ENCODE measurements around the gene PSMA5.

The PSMA5 gene

DNA sequence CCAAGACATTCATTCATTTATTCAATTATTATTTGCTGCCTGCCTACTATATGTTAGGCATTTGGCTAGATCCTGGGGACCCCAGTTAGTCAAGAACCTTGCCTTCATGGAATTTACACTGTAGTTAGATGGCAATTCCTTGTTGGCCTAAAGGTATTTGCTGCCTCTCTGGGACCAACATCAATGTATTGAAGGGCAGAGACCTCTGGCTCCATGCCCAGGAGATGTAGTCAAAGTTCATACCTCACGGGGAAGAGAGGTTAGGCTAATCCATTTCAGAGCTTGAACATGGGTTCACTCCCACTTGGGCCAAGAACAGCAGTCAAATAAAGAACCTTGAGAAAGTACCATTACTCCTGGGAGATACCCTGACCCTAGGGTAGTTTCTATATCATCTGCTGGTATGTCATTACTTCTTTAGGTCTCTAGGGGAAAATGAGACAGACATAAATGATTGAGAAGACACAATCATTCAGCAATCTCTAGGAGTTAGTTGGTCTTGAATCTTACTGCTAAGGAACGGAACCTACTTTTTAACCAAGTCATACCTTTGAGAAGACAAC lies 60.5 kb downstream of the PSMA5 start:
- no peak for DNase-seq

DNA sequence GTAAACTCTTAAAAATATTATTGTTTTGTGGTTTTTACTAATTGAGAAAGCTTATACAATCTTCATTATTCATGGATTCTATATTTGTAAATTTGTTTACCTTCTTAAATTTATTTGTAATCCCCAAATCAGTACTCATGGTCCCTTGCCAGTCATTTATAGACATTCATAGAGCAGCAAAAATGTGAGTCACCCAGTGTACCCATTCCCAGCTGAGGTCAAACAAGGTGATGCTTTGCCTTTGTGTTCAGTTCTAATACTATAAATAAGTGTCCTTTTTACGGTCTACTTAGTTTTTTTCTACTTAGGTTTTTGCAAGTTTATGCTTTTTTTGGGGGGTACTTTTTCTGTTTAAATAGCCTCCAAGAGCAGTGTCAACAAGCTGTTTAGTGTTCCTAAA lies 64.6 kb downstream of the PSMA5 start:
- DNase-seq = no peak

DNA sequence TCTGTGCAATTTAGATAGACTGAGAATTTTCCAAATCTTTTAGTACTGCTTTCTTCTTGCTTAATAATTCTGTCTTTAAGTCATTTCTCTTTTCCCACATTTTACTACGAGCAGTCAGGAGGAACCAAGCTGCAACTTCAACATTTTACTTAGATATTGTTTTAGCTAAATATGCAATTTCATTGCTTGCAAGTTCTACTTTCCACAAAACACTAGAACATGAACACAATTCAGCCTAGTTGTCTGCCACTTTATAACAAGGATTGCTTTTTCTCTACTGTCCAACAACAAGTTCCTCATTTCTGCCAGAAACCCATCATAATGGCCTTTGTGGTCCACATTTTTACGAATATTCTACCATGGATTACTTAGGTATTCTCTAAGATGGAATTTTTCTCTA lies 65.2 kb downstream of the PSMA5 start:
- DNase-seq = no peak

DNA sequence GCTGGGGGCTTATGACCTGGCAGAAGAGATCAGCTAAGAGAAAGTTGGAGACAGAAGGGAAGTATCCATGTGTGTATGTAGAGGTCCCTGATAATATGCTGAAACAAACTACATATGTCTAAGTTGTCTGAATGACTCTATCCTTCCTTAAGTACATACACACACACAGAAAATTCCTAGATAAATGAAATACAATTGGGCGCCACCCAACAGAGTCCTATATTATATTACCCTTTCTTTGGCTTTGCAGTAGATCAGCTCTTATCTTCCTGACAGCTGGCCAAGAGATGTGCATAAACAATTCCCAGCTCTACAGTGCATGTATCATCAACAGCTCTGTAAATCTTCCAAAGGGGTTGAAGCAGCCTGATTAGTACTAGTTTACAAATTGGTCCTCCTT lies 68.6 kb downstream of the PSMA5 start:
- no peak for DNase-seq

DNA sequence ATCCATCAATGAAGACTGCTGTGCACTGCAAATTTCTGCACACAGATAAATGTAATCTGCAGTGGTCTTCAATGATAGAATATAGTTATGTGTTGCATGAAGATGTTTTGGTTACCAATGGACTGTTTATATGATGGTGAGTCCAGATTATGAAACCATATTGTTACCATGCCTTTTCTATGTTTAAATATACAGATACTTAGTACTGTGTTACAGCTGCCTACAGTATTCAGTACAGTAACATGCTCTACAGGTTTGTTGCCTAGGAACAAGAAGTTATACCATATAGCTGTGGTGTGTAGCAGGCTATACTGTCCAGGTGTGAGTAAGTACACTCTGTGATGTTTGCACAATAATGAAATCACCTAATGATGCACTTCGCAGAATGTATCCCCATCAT lies 69.3 kb downstream of the PSMA5 start:
- no peak for DNase-seq

DNA sequence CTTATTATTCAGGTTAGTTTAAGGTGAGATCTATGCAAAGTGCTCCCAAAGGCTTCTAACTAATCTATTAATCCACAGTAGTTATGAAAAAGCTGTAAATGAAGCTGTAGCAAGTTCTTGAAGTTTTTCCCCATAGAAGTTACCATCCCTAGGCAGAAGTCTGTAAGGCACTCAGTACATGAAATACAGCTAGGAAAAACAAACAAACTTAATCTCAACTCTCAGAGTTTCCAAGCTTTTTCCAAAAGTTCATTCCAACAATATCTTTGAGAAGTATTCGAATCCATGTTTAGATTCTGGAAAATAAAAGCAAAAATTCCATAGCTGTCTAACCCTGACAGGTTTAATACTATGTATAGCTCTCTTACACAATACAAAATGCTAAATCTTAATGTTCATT lies 69.7 kb downstream of the PSMA5 start:
- no peak for DNase-seq

DNA sequence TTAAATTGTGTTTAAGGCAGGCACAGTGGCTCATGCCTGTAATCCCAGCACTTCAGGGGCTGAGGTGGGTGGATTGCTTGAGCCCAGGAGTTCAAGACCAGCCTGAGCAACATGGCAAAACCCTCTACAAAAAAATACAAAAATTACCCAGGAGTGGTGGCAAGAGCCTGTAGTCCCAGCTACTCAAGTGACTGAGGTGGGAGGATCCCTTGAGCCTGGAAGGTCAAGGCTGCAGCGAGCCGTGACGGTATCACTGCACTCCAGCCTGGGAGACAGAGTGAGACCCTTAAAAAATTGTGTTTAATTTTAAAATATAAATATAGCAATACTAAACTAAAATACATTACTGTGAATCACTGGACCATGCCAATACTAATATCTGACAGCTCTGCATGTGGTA lies 71.3 kb downstream of the PSMA5 start:
- no peak for DNase-seq

DNA sequence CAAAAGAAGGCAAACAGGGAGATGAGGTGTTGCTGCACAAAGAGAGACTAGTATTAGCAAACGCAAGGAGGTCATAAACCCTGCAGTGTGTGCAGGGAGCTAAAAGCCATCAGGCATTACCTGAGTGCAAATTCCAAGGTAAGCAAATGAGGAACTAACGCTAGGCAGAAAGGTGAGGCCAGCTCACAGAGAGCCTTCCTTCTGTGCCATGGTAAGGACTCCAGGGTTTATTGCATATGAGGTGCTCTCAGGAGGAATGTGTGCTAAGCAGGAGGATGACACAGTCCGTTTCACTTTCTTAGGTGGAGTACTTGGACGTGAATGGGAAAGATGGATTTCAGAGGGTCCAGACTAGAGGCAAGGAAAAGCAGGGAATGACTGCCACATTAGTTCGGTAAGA lies 74.8 kb downstream of the PSMA5 start:
- no peak for DNase-seq

DNA sequence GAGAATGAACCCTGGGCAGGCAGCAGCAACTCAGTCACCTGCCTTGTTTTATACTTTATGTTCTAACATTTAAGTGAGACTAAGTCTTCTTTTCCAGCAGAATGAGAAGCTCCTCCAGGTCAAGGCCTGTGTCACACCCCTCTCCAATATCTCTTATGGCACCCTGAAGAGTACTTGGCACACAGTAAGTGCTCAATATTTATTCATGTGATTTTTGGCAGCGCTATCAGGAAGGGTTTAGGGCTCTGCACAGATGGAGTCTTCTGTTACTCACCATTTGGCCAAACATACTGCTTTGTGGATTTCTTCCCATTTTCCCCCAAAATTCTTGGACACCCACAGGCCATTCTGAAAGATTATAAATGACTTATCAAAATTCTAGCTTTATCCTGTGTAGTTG lies 75.6 kb downstream of the PSMA5 start:
- no peak for DNase-seq

DNA sequence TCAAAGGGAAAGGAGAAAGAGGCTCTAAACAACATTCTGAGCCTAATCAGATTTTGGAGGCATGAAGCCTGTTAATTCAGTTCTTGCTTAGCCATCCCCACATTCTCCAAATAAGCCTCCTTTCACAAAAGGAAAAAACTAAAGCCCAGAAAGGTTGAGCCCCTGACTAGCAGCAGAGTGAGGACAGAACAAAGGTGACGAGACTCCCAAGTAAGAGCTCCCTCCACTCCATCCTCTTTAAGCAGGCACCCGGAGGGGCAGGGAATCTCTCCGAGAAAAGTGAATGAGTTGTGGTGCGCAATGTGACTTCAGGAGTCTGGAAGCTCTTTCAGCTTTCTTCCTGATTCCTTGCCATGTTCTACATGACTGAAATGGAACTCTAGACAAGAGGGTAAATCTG lies 76.1 kb downstream of the PSMA5 start:
- no peak for DNase-seq

Data from NCI-H1105 (cell line).